HG03045 (cell line): Measurements from ENCODE around the gene ALDH1A1.

Source experiments
- ATAC-seq: cut with Tn5 transposase; IDR thresholded peaks from one replicate; pipeline ENCODE4 v1.9.1; 2021; ENCODE audit warnings: mild to moderate bottlenecking, moderate library complexity; ENCODE audit not compliant: unreplicated experiment

Gene ALDH1A1

DNA sequence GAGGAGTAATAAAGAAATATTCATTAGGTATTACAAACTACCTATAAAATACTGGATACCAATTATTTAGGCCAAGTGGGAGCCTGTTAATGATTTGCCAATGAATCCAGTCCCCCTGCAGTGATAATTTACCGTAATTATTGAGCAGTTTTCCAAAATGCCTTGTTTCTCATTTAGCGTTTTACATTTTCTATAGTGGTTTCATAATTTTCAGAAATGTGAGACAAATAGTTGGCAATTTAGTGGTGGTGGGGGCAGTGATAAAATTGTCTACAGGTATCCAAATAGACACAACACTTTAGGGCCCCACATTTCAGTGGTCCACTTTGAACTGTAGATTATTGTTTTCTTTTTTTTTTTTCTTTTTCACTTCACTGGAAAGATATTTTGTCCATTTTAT is 27.3 kb upstream of the ALDH1A1 start:
- no peak for ATAC-seq

DNA sequence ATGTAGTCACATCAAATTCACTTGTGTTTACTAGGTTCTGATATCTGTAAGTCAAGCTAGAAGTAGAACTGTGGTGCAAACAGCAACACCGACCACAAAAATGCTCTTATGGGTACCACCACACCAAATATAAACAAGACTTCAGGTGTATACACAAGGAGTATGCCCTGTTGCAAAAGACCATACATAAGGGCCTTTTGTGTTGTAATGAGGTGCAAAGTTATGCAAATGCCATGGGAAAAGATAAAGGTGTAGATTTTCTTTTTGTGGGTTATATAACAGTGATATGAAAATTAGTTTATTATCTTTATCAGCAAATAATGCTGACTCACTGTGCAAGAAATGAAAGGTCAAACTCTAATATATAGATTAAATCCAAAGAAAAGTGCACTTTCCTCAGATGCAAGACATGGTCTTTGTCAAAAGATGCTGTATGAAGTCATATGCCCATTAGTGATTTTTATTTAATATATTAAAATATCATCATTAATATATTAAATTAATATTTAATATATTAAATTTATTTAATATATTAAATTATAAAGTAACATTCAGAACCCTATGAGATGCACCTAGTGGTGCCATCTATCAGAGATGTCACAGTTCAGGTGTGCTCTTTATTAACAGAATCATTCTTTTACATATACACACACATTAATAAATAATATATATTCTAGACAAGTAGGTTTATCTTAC is 26.7 kb upstream of the ALDH1A1 start:
- no peak for ATAC-seq

- no peak for ATAC-seq
These were observed 25.9 kb upstream of the ALDH1A1 start for GRCh38 chr9:72978744-72979143.

GRCh38 chr9:72977670-72978069 is 24.8 kb upstream of the ALDH1A1 start:
- no peak for ATAC-seq

DNA sequence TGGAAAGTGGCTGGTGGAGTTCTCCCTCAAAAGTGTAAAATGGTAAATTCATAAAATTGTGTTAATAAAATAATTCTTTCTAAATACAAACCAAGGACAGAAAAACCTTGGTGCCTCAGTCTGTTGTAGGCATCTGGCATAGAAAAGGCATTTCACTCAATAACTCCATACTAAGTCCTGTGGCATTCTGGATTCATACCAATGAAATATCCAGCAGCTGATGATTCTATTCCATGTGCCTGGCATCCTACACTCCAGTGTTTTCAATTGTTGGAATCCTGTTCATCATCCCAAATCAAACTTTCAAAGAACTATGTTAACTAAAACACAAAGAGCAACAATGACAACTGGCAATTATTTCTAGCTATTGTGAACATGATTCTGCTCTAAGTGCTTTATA is 21.6 kb upstream of the ALDH1A1 start:
- no peak for ATAC-seq

DNA sequence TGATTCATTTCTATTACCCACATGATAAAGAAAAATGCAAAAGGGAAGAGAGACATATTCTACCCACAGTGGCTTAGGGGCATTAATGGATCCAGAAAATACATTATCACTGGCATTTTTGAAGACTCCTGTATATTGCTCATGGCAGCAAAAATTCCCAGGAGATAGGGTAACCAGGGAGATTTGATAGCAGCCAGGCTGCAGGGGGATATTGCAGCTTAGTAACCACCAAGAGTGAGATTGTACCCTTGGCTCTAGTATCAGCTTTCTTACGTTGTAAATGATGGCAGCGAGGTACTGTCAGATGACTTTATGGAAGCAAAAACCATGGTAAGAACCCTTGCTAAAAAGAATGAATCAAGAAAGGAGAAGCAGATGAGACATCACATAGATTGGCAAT is 19.8 kb upstream of the ALDH1A1 start:
- ATAC-seq, result no peak

DNA sequence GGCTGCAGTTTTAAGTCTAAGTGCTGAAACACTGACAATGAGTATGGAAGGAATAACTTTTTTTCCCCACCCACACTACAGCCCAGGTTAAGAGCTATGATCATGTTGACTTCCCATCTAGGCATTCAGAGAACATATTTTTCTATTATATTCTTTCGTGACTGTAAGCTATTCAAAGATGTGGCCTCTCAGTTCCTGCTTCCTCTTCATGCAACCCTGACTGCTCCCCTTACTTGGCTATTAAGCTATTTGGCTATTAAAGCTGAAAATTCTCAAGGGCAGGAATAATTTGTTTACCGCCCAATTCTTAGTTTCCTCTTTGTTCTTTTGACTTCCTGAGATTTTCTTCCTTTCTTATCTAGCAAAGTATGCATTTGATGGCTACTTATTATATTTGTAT is 18.6 kb upstream of the ALDH1A1 start:
- no peak for ATAC-seq

- ATAC-seq, result no peak
These were observed 7.6 kb upstream of the ALDH1A1 start for GRCh38 chr9:72960446-72960845.

DNA sequence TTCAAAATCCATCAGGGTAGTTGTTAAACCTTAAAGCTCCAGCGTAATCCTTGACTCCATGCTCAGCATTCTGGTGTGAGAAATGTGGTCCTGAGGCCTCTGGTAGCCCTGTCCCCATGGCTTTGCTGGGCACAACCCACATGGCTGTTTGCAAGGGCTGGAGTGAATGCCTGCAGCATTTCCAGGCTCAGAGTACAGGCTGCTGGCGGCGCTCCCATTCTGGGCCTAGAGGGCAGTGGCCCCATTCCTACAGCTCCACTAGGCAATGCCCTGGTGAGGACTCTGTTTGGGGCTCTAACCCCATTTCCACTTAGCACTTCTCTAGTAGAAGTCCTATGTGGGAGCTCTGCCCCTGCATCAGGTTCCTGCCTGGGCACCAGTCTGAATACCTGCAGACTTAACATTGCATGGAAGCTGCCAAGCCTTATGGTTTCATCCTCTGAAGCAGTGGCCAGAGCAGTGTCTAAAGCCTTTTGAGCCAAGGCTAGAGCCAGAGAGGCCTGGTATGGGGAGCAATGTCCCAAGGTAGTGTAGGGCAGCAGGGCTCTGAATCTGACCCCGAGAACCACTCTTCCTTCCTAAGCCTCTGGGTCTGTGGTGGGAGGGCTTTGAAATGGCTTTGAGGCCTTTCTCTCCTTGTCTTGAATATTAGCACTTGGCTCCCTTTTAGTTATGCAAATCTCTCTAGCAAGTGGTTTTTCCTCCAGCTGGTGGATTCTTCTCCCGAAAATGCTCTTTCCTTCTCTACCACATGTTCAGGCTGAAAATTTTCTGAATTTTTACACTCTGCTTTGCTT is 5.8 kb upstream of the ALDH1A1 start:
- ATAC-seq, result no peak

GRCh38 chr9:72955571-72955970 is 2.7 kb upstream of the ALDH1A1 start:
- no peak for ATAC-seq

GRCh38 chr9:72955126-72955455 is 2.2 kb upstream of the ALDH1A1 start:
- ATAC-seq, result no peak

GRCh38 chr9:72954431-72955125 is 1.7 kb upstream of the ALDH1A1 start:
- no peak for ATAC-seq

DNA sequence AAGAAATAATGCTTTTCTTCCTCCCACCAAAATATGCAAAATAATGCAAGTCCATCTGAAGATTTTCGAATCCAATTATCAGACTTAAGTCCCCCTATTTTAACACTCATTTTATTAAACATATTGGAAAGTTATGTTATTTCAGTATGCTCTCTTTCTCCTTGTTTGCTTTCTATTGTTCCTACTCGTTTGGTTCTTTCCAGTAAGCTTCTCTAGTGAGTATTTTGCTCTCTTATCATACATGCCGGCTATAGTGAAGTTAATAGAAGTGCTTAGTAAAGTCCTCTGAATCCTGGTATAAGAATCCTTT is 517 bp downstream of the ALDH1A1 start:
- ATAC-seq, result no peak

- ATAC-seq, result no peak
These were observed 1.1 kb downstream of the ALDH1A1 start for GRCh38 chr9:72951520-72952380.

- ATAC-seq, result no peak
These were observed 1.9 kb downstream of the ALDH1A1 start for GRCh38 chr9:72950875-72951442.

DNA sequence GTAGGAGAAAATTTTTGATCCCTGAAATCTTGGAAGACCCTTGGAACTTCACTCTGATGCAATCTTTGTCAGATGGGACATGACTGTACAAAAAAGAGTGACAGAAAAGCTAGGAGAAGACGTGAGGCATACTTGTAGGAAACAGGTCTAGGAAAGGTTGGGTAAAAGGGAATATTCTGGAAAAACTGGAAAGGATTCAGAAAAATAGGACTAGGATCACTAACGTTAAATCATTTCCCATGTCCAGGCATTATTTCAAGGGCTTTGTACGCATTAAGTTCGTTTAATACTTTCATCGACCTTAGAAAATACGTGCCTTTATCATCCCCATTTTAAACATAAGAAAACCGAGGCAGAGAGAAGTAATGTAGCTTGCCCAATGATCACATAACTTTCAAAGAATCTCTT is 2.9 kb downstream of the ALDH1A1 start:
- no peak for ATAC-seq

DNA sequence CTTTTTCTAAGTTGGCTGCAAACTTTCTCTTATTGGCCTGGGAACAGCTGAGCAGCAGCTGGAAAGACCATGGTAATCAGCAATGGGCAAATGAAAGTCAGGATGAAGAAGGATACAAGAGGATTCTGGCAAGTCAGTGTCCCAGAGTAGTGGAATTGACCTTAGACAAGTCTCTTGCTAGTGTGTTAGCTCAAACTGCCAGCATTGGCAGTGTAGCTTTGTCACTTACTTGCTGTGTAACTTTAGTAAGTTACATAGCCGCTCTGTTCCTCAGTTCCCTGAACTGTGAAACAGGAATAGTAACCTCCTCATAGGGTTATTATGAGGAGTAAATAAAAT is 3.6 kb downstream of the ALDH1A1 start:
- ATAC-seq, result no peak

GRCh38 chr9:72948575-72949243 is 4.1 kb downstream of the ALDH1A1 start:
- no peak for ATAC-seq

DNA sequence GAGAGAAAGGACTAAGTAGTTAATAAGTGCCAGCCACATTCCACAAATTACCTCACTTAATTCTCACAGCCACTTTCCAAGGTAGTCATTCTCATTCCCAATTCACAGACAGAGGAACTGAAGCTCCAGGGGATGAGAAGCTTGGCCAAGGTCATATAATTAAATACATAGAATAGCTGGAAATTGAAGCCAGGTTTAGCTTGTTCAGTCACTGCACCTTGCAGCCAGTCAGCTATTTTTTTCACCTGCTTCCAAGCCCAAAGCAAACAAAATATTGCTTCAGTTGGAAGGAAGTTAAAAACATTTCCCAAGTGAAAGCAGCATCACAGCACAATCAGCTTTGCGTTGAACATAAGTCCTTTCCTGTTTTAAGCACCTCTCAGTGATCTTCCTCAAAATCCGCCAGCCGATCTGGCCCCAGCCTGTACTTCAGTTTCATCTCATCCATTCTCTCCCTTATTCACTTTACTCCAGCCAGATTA is 4.8 kb downstream of the ALDH1A1 start:
- ATAC-seq, result no peak

- no peak for ATAC-seq
These were observed 6.0 kb downstream of the ALDH1A1 start for GRCh38 chr9:72946821-72947220.
